GM12874 (cell line): Measurements from ENCODE around the gene FBLN2.

Experiments
- CTCF ChIP-seq: IDR thresholded peaks from 2 replicates; pipeline ENCODE4 v1.5.1; 2011; ENCODE audit warnings: low read depth, mild to moderate bottlenecking, control low read depth, low read length, moderate library complexity; ENCODE audit not compliant: insufficient read depth

Gene FBLN2

GRCh38 chr3:13674538-13675185 lies 125.7 kb downstream of the FBLN2 start:
- no peak for TF ChIP-seq CTCF

GRCh38 chr3:13676356-13677017 lies 127.6 kb downstream of the FBLN2 start:
- no peak for TF ChIP-seq CTCF

GRCh38 chr3:13677272-13677671 lies 128.3 kb downstream of the FBLN2 start:
- no peak for TF ChIP-seq CTCF

GRCh38 chr3:13681931-13682330 lies 133.0 kb downstream of the FBLN2 start:
- no peak for TF ChIP-seq CTCF

GRCh38 chr3:13682331-13683013 lies 133.5 kb downstream of the FBLN2 start:
- no peak for TF ChIP-seq CTCF

GRCh38 chr3:13683288-13683687 lies 134.4 kb downstream of the FBLN2 start:
- no peak for TF ChIP-seq CTCF

- no peak for TF ChIP-seq CTCF
These were observed 134.8 kb downstream of the FBLN2 start for GRCh38 chr3:13683772-13684171.
